SJCRH30 (cell line): ENCODE measurements around the gene CRISP1. TPM values are rescaled to one million over a fixed set of nuclear protein-coding genes. Genes with fewer than 3 reads are reported as not detected.
"Not testable (repeated sequence)": the region's sequence is repeated elsewhere in the genome, so short reads cannot be mapped to it uniquely, and the experiment has no call there.

Source experiments
- DNase-seq, 2 experiments: peaks; one replicate each; pipeline ENCODE4 v3.0.0-alpha.2; 2015 to 2020
- H3K27ac ChIP-seq: fragments of 250-450 bp; sonication (Bioruptor Pico); 2 replicates; pipeline ENCODE4 v1.5.1; 2020; ENCODE audit warnings: mild to moderate bottlenecking, moderate library complexity
- H3K27me3 ChIP-seq: fragments of 250-450 bp; sonication (Bioruptor Pico); 2 replicates; pipeline ENCODE4 v1.5.1; 2020; ENCODE audit warnings: mild to moderate bottlenecking, moderate library complexity
- H3K36me3 ChIP-seq: fragments of 250-450 bp; sonication (Bioruptor Pico); 2 replicates; pipeline ENCODE4 v1.5.1; 2020; ENCODE audit warnings: mild to moderate bottlenecking, moderate library complexity
- H3K4me1 ChIP-seq: fragments of 250-450 bp; sonication (Bioruptor Pico); 2 replicates; pipeline ENCODE4 v1.5.1; 2020; ENCODE audit warnings: mild to moderate bottlenecking, moderate library complexity
- H3K4me3 ChIP-seq: fragments of 250-450 bp; sonication (Bioruptor Pico); 2 replicates; pipeline ENCODE4 v1.5.1; 2020; ENCODE audit warnings: mild to moderate bottlenecking, moderate library complexity
- H3K9me3 ChIP-seq: fragments of 250-450 bp; sonication (Bioruptor Pico); replicated peaks from 2 replicates; pipeline ENCODE4 v1.5.1; 2020; ENCODE audit warnings: mild to moderate bottlenecking, moderate library complexity
- total RNA-seq: library from RNA; depleted of rRNA; stranded (reverse); fragments of >200 nt; shearing (Covaris generic); gene quantifications from 2 replicates; pipeline ENCODE4 v1.2.3, GENCODE V29; 2014; rRNA removed

The CRISP1 gene
- total RNA-seq, 1 experiment from 2014 or later: not detected

DNA sequence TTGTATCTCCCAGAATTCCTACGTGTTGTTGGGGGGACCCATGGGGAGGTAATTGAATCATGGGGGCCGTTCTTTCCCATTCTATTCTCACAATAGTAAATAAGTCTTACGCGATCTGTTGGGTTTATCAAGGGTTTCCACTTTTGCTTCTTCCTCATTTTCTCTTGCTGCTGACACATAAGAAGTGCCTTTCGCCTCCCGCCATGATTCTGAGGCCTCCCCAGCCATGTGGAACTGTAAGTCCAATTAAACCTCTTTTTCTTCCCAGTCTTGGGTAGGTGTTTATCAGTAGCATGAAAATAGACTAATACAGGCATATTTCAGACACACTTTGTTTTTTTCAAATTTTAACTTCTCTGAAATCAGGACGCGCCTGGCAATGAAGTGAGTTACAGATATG, 64.8 kb downstream of the CRISP1 start:
- H3K9me3 ChIP-seq: no peaks in the 10 kb centered on the region
- H3K27me3 ChIP-seq: no peaks in the 10 kb centered on the region
- no peak overlapping the region for H3K4me3 ChIP-seq
- DNase-seq: no peak
- H3K27ac ChIP-seq: no peak overlapping the region
- H3K36me3 ChIP-seq: no peaks in the 10 kb centered on the region
- H3K4me1 ChIP-seq: peaks cover 4% of the 10 kb centered on the region; the same call in 1 of the 2 replicates

DNA sequence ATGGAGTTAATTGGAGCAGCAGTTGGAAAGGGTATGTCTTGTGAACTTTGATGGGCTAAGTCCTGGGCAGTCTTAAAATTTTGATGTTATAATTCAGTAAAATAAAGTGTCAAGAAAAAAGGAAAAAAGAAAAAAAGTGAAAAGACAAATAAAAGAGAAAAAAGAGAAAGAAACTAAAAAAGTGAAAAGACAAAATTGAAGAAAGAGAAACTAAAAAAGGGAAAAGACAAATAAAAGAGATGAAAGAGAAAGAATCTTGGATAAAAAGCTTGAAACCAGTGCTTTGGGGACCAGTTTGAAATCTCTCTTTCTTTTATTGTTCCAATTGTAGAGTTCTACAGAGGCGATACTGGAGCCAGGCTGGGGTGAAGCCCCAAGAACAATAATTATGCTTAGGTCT, 67.2 kb downstream of the CRISP1 start:
- Histone ChIP-seq H3K4me3 (no peak overlapping the region), H3K9me3 (no peaks in the 10 kb centered on the region), H3K27me3 (no peaks in the 10 kb centered on the region), H3K36me3 (no peaks in the 10 kb centered on the region), H3K4me1 (no peaks in the 10 kb centered on the region), H3K27ac (no peak overlapping the region)
- DNase-seq: no peak

DNA sequence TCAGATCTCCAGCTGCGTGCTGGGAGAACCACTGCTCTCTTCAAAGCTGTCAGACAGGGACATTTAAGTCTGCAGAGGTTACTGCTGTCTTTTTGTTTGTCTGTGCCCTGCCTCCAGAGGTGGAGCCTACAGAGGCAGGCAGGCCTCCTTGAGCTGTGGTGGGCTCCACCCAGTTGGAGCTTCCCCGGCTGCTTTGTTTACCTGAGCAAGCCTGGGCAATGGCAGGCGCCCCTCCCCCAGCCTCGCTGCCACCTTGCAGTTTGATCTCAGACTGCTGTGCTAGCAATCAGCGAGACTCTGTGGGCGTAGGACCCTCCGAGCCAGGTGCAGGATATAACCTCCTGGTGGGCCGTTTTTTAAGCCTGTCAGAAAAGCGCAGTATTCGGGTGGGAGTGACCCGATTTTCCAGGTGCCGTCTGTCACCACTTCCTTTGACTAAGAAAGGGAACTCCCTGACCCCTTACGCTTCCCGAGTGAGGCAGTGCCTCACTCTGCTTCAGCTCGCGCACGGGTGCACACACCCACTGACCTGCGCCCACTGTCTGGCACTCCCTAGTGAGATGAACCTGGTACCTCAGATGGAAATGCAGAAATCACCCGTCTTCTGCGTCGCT, 69.4 kb downstream of the CRISP1 start:
- DNase-seq, H3K4me1 ChIP-seq, H3K9me3 ChIP-seq, H3K27me3 ChIP-seq, H3K36me3 ChIP-seq, H3K4me3 ChIP-seq, H3K27ac ChIP-seq: not testable (repeated sequence)

DNA sequence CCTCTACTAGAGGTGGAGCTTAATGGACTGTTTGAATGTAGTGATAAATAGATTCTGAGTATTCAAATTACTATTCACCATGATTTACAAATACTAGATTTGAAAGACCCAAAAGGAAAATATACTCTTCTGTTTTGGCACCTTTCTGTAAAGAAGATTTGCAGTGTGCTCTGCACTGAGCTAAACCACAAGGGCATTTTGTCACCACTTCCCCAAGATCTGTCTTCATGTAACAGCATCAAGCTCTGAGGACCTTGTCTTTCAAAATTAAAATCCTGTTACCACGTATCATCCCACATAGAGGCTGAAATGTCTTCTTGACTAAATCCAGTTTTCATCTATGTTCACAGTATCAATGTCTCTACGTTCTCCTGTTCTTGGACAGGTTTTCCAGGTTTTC, 76.0 kb downstream of the CRISP1 start:
- DNase-seq: no peak
- Histone ChIP-seq H3K4me3 (no peak overlapping the region), H3K9me3 (no peaks in the 10 kb centered on the region), H3K27me3 (no peaks in the 10 kb centered on the region), H3K27ac (no peak overlapping the region), H3K4me1 (no peaks in the 10 kb centered on the region), H3K36me3 (no peaks in the 10 kb centered on the region)

DNA sequence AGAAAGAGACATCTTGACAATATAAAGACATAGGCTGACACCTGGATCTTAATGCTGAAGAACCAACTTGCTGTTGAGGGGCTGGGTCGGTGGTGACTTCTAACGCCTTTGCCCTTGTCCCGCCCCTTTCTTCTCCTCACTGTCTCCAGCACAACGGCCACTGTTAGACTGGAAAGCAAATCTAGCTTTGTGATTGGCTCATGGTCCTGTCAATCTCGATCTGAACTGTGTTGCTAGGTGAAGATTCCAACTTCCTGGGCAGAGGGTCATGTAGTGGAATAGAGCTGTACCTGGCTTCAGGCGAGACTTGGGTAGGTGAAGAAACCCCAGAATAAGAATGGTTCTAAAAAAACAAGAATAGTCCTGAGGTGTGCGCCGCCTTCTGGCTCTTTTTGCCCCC, 79.2 kb downstream of the CRISP1 start, which contains the start of gene PGK2:
Gene PGK2, minus strand, starts transcription at position 110 of the 400 bp plus-strand sequence. Its CDS starts 98 bp downstream, at position 12.
- H3K4me3 ChIP-seq: no peak within 1 kb of the TSS
- H3K36me3 ChIP-seq: no peaks in the 10 kb centered on the region
- no peaks in the 10 kb centered on the region for H3K4me1 ChIP-seq
- H3K27ac ChIP-seq: no peak within 1 kb of the TSS
- H3K27me3 ChIP-seq: no peaks in the 10 kb centered on the region
- H3K9me3 ChIP-seq: no peaks in the 10 kb centered on the region
- peak; percentile 9 for DNase-seq

DNA sequence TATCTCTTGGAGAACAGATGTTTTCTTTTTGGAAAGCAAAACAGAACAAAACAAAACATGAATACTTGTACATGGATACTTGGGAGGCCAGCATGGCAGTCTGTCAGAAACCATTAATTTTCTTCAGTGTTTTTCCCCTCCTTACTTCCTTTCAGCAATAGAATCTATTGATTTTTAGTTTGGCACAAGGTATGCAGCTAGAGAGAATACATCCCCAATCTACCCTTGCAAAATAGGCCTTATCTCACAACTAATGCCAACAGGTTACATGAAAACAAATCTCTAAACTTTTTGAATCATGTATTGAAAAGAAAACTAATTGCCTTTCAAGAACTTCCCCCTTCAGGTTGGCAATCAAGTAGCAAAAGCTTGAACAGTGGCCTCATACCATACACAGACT, 82.1 kb downstream of the CRISP1 start:
- no peaks in the 10 kb centered on the region for H3K36me3 ChIP-seq
- no peak for DNase-seq
- no peak overlapping the region for H3K27ac ChIP-seq
- H3K4me3 ChIP-seq: no peak overlapping the region
- no peaks in the 10 kb centered on the region for H3K4me1 ChIP-seq
- no peaks in the 10 kb centered on the region for H3K27me3 ChIP-seq
- no peaks in the 10 kb centered on the region for H3K9me3 ChIP-seq

Other genes starting within 250 kb of the CRISP1 start
- gene RHAG, start 229.7 kb downstream of the CRISP1 start, total RNA-seq: not detected in 2 replicates
- not detected in 2 replicates for gene CRISP2, start 153.0 kb downstream of the CRISP1 start, total RNA-seq
- gene CRISP3, start 122.1 kb downstream of the CRISP1 start, total RNA-seq: not detected in 2 replicates
- not detected in 2 replicates for gene PGK2, start 79.2 kb downstream of the CRISP1 start, total RNA-seq
- not detected in 2 replicates for gene DEFB114, start 97.6 kb upstream of the CRISP1 start, total RNA-seq
- not detected in 2 replicates for gene DEFB113, start 103.1 kb upstream of the CRISP1 start, total RNA-seq
- gene DEFB110, start 155.5 kb upstream of the CRISP1 start, total RNA-seq: not detected in 2 replicates
- gene DEFB112, start 183.4 kb upstream of the CRISP1 start, total RNA-seq: not detected in 2 replicates